ENCODE data around the gene FAM50A.

Gene FAM50A

DNA sequence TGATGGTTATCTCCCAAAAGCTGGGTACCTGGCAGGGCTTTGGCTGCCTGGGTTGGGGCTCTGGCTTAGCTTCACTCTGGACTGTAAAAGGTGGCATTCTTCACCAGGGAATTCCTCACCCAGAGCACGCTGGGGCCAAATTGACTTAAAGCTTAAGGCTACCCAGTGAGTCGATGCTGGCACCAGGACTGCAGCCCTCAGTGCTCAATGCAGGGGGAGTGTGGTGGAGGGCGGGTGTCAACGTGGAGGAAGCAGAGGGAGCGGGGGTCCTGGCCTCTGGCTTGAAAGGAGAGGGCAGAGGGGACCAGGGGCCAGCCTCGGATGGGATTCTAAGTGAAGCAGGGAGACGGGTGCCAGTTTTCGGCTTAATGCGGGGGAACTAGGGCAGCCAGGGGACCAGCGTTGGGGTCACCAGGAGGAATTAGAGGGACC, 446 bp upstream of the FAM50A start:
- Mint-ChIP-seq H3K27ac (peak overlapping the region in 1 of 2 donors; percentile 75), H3K9me3 (no peaks in the 10 kb centered on the region), H3K4me3 (peak overlapping the region; percentile 76 to 79), H3K4me1 (peaks cover 52% of the 10 kb centered on the region), H3K27me3 (no peaks in the 10 kb centered on the region)
- ATAC-seq, result peak; percentile 15
- no peak for DNase-seq

- Mint-ChIP-seq H3K9me3 (no peaks in the 10 kb centered on the region), H3K4me3 (peak overlapping the region; percentile 44 to 59), H3K27ac (peak overlapping the region in 1 of 2 donors; percentile 27), H3K27me3 (no peaks in the 10 kb centered on the region), H3K4me1 (peaks cover 47% of the 10 kb centered on the region)
- DNase-seq (no peak), ATAC-seq (no peak)
Observed at GRCh38 chrX:154444755-154445246, 860 bp downstream of the FAM50A start.

DNA sequence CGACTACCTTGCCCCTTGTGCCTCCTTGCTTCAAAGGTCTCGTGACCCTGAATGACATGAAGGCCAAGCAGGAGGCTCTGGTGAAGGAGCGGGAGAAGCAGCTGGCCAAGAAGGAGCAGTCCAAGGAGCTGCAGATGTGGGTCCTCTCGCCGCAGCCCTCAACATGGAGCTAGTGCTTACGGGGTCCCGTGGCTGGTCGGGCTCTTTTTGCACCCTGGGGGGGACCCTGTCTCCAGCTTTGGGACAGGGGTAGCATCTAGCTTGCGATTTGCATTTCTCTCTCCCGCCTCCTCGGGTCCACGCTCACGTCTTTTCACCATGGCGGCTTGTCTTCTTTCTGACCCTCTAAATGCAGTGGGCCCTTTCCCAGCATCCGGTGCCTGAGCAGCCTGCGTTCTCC, 1.8 kb downstream of the FAM50A start:
- no peaks in the 10 kb centered on the region for H3K9me3 Mint-ChIP-seq

DNA sequence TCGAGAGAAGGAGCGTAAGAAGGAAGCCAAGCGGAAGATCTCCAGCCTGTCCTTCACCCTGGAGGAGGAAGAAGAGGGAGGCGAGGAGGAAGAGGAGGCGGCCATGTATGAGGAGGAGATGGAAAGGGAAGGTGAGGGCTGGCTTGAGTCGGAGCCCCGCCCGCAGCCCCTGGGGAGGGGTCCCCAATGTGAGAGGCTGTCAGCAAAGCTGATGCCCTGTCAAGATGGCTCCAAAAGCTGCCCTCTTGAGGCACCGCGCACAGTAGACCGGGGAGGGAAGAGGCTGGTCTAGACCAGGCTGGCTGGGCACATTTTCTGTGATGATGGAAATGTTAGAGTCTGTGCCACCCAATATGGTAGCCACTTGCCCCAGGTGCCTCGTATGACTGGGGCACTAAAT, 2.5 kb downstream of the FAM50A start:
- no peak overlapping the region for H3K27ac Mint-ChIP-seq
- no peaks in the 10 kb centered on the region for H3K9me3 Mint-ChIP-seq
- H3K4me3 Mint-ChIP-seq, result peak overlapping the region in 1 of 2 donors; percentile 13

More for the DNA sequence above, 1.8 kb downstream of the FAM50A start:
- Mint-ChIP-seq H3K4me3 (peak overlapping the region; percentile 13 to 44), H3K27ac (peak overlapping the region in 1 of 2 donors; percentile 90), H3K27me3 (no peaks in the 10 kb centered on the region), H3K4me1 (peaks cover 38% of the 10 kb centered on the region)
- no peak for DNase-seq
- no peak for ATAC-seq

DNA sequence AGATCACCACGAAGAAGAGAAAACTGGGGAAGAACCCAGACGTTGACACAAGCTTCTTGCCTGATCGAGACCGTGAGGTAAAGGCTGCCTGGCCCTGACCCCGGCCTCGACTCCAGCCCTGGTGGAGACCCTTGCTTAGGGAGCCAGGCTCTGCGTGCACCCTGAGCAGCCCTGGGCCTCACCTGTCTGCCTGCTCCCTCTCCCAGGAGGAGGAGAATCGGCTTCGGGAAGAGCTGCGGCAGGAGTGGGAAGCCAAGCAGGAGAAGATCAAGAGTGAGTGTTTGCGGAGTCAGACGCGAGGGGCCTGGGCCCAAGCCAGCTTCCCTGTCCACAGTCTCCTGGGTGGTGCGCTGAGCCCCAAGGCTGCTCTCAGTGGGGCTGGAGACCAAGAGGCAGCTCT, 4.5 kb downstream of the FAM50A start:
- no peak for ATAC-seq
- Mint-ChIP-seq H3K27me3 (no peaks in the 10 kb centered on the region), H3K9me3 (no peaks in the 10 kb centered on the region), H3K4me3 (no peak overlapping the region), H3K27ac (no peak overlapping the region), H3K4me1 (peaks cover 20% of the 10 kb centered on the region)
- no peak for DNase-seq

More for the DNA sequence above, 2.5 kb downstream of the FAM50A start:
- peaks cover 32% of the 10 kb centered on the region for H3K4me1 Mint-ChIP-seq
- ATAC-seq (no peak), DNase-seq (no peak)
- no peaks in the 10 kb centered on the region for H3K27me3 Mint-ChIP-seq

DNA sequence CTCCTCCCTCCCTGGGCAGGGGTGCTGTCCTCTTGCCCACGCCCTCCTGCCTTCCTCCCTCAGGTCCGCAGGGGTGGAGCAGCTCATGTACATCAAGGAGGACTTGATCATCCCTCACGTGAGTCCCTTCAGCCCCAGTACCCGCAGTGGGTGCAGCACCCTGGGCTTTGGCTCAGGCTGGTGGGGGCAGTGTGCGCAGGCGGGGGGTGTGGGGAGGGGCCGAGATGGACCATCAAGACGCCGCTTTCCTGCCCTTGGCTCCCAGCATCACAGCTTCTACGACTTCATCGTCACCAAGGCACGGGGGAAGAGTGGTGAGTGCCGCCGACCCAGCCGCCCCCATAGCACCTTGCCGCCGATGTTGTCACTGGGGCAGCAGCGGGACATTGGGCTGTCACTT, 5.7 kb downstream of the FAM50A start:
- Mint-ChIP-seq H3K4me3 (no peak overlapping the region), H3K9me3 (no peaks in the 10 kb centered on the region), H3K27me3 (no peaks in the 10 kb centered on the region), H3K27ac (no peak overlapping the region), H3K4me1 (peaks cover 17% of the 10 kb centered on the region)
- ATAC-seq (no peak), DNase-seq (no peak)

DNA sequence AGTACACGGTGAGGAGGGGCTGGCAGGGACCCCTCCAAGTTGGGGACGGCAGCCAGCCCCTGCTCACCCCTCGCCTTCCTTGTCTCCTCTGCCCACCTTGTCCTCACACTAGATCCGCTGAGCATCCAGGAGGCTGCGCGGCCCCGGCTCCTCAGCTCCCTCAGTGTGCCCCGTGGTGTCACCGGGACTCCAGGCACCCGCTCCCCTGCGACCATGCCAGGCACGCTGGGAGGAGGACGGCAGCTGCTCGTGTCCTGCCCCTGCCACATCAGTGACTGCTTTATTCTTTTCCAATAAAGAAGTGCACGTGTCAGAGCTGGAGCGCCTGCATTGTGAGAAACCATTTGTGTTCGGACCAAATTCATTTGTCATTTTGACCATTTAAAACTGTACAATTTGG, 6.4 kb downstream of the FAM50A start:
- no peaks in the 10 kb centered on the region for H3K9me3 Mint-ChIP-seq
- no peak for ATAC-seq

GRCh38 chrX:154452823-154453222, 8.9 kb downstream of the FAM50A start:
- H3K4me3 Mint-ChIP-seq, result no peak overlapping the region
- H3K9me3 Mint-ChIP-seq, result no peaks in the 10 kb centered on the region
- no peak for DNase-seq
- H3K27ac Mint-ChIP-seq, result no peak overlapping the region
- H3K27me3 Mint-ChIP-seq, result no peaks in the 10 kb centered on the region
- peaks cover 6% of the 10 kb centered on the region for H3K4me1 Mint-ChIP-seq
- ATAC-seq, result no peak

More for the DNA sequence above, 6.4 kb downstream of the FAM50A start:
- H3K27me3 Mint-ChIP-seq, result no peaks in the 10 kb centered on the region
- no peak for DNase-seq
- no peak overlapping the region for H3K27ac Mint-ChIP-seq
- H3K4me3 Mint-ChIP-seq, result no peak overlapping the region
- peaks cover 17% of the 10 kb centered on the region for H3K4me1 Mint-ChIP-seq

- peaks cover 32% of the 10 kb centered on the region for H3K4me1 Mint-ChIP-seq
- no peaks in the 10 kb centered on the region for H3K9me3 Mint-ChIP-seq
- peak overlapping the region; percentile 88 to 89 for H3K4me3 Mint-ChIP-seq
- H3K27ac Mint-ChIP-seq, result peak overlapping the region; percentile 87 to 97
- ATAC-seq (peak; percentile 73), DNase-seq (peak; percentile 58 to 66)
- H3K27me3 Mint-ChIP-seq, result no peaks in the 10 kb centered on the region
Observed at GRCh38 chrX:154457491-154458115, 13.7 kb downstream of the FAM50A start.

GRCh38 chrX:154458116-154458953, 14.4 kb downstream of the FAM50A start, which contains the start of gene PLXNA3:
PLXNA3 (plus strand) TSS chrX:154458281; CDS start chrX:154460184, 1,903 bp downstream.
- Mint-ChIP-seq H3K27ac (peak within 1 kb of the TSS; percentile 87 to 97), H3K27me3 (no peaks in the 10 kb centered on the region), H3K4me3 (peak within 1 kb of the TSS; percentile 88 to 89), H3K4me1 (peaks cover 32% of the 10 kb centered on the region), H3K9me3 (no peaks in the 10 kb centered on the region)
- ATAC-seq, result peak; percentile 85
- peak; percentile 67 to 75 for DNase-seq

DNA sequence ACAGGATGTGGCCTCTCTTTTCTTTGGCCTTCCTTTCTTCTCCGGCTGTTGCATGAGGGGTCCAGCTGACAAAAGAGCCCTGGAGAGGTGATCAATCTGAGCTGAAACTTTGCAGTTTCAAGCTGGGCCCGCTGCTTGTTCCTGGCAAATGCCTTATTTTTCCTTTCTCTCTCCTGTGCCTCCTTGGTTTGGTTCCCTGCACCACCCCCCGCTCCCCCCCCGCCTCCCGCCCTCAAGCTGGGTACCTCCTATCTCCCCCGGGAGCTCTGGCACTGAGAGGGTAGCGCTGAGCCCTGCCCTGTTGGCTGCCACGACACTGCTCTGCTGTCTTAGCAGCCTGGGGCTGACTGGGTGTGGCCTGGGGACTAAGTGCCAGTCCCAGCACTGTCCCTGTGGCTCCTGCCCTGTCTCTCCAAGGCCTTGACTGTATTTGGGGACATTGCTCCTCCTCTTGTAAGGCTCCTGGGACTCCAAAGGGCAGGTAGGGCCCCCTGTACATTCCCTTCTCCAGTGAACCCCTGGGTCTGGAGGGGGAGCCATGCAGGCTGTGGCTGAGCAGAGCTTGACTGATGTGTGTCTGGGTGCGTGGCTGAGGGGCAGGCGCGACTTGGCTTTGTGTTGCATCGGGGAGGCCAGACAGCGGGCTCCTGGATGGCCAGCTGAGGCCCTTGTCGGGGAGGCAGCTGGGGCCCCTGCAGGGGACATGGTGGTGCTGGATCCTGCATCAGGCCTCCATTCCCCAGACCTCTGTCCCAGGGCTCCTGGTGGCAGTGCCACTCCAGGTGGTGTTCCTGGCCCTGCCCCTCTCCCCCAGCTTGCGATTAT, 15.2 kb downstream of the FAM50A start:
- ATAC-seq (peak; percentile 60), DNase-seq (no peak)
- peaks cover 32% of the 10 kb centered on the region for H3K4me1 Mint-ChIP-seq
- no peaks in the 10 kb centered on the region for H3K27me3 Mint-ChIP-seq
- peak overlapping the region; percentile 85 to 86 for H3K4me3 Mint-ChIP-seq
- H3K27ac Mint-ChIP-seq, result peak overlapping the region; percentile 81 to 91
- H3K9me3 Mint-ChIP-seq, result no peaks in the 10 kb centered on the region

DNA sequence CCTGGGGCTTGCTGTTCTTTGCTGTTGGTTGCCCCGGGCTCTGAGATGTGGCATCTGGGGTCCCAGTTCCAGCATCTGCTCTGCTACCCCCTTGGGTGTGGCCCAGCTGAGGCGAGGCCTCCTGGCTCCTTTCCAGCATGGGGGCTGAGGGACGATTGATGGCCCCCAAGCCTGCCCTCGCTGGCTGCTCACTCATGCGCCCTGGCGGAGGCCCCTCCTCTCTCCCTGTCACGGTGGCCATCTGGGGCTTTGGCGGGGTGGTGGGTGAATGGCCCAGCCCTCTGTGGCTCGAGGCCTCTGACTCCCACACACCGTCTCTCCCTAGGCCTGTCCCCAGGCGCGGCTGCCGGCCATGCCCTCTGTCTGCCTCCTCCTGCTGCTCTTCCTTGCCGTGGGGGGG, 15.9 kb downstream of the FAM50A start:
- no peak for DNase-seq
- Mint-ChIP-seq H3K4me3 (peak overlapping the region; percentile 85 to 86), H3K4me1 (peaks cover 32% of the 10 kb centered on the region), H3K27ac (no peak overlapping the region), H3K27me3 (no peaks in the 10 kb centered on the region), H3K9me3 (no peaks in the 10 kb centered on the region)
- no peak for ATAC-seq

GRCh38 chrX:154460326-154460725, 16.4 kb downstream of the FAM50A start:
- Mint-ChIP-seq H3K27ac (no peak overlapping the region), H3K4me3 (peak overlapping the region; percentile 85 to 86), H3K4me1 (peaks cover 32% of the 10 kb centered on the region), H3K9me3 (no peaks in the 10 kb centered on the region), H3K27me3 (no peaks in the 10 kb centered on the region)
- DNase-seq (no peak), ATAC-seq (no peak)

- Mint-ChIP-seq H3K4me3 (no peak overlapping the region), H3K9me3 (no peaks in the 10 kb centered on the region), H3K27ac (no peak overlapping the region), H3K27me3 (no peaks in the 10 kb centered on the region), H3K4me1 (peaks cover 27% of the 10 kb centered on the region)
- ATAC-seq, result no peak
- DNase-seq, result no peak
Observed at GRCh38 chrX:154462396-154462795, 18.5 kb downstream of the FAM50A start.

DNA sequence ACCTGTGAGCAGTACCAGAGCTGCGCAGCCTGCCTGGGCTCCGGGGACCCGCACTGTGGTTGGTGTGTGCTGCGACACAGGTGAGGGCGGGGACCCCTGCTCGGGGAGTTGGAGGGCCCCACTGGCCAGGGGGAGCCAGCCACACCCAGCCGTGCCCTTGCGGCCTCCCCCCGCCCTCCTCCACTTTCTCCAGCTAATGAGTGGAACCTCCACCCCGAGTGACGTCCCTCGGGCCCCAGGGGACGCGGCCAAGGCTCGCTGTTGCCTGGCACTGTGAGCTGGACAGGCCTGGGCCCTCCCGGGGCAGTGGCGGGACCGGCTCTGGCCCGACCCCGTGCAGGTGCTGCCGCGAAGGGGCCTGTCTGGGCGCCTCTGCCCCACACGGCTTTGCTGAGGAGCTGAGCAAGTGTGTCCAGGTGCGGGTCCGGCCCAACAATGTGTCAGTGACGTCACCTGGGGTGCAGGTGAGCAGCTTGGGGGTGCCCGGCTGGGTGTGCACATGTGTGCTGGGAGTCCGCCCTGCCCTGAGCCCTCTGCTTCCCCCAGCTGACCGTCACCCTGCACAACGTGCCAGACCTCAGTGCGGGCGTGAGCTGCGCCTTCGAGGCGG, 19.8 kb downstream of the FAM50A start:
- Mint-ChIP-seq H3K27me3 (no peaks in the 10 kb centered on the region), H3K27ac (no peak overlapping the region), H3K4me3 (no peak overlapping the region), H3K9me3 (no peaks in the 10 kb centered on the region), H3K4me1 (peaks cover 26% of the 10 kb centered on the region)
- DNase-seq (no peak), ATAC-seq (no peak)

Data from stimulated activated naive CD8-positive, alpha-beta T cell treated with anti-CD3 and anti-CD28 coated beads, Interleukin-15, amount 100 ng/mL, for 72 hours (primary cell).